AG04450 (cell line): ENCODE data around the gene PAMR1. TPM values are rescaled to one million over a fixed set of nuclear protein-coding genes. Genes with fewer than 3 reads are reported as not detected.
A peak's percentile ranks its signal among the peaks of the same experiment; 100 is the strongest.

Experiments
- CTCF ChIA-PET: fragments of 300-600, 350-600 bp; formaldehyde crosslinking; extraction: SDS; loops from one replicate; lab custom pipeline; 2022; ENCODE audit warnings: antibody characterized with exemption, inconsistent platforms; lab: Charles Lee
- POLR2A ChIA-PET: fragments of 350-600 bp; formaldehyde crosslinking; extraction: SDS; loops from one replicate; lab custom pipeline; 2021; ENCODE audit warnings: antibody characterized with exemption, inconsistent platforms; lab: Yijun Ruan, JAX
- DNase-seq: peaks from one replicate; pipeline ENCODE4 v3.0.0-alpha.2; 2011; ENCODE audit warnings: low read depth, low spot score
- H3K27ac ChIP-seq: one replicate; pipeline ENCODE4 v1.5.1; 2012; ENCODE audit warnings: low read depth, low read length, control low read depth
- H3K27me3 ChIP-seq: one replicate; pipeline ENCODE4 v1.6.0; 2012; ENCODE audit warnings: low read length; ENCODE audit not compliant: control insufficient read depth, insufficient read depth
- H3K4me3 ChIP-seq: 2 replicates; pipeline ENCODE4 v1.5.1; 2011; ENCODE audit warnings: mild to moderate bottlenecking, low read depth, low read length, control low read depth
- H3K9me3 ChIP-seq: 2 replicates; pipeline ENCODE4 v1.5.1; 2012; ENCODE audit warnings: low read length; ENCODE audit not compliant: control insufficient read depth, insufficient read depth
- CTCF ChIP-seq: IDR thresholded peaks from 2 replicates; pipeline ENCODE4 v1.5.1; 2011; ENCODE audit warnings: low read depth, low read length, control low read depth, inconsistent platforms
- polyA plus RNA-seq: library from polyadenylated mRNA; depleted of rRNA; stranded (reverse); fragments of >200 nt; gene quantifications from 2 replicates; pipeline ENCODE4 v1.2.3, GENCODE V29; 2011

PAMR1 gene
- polyA plus RNA-seq, 1 experiment = 215 TPM

- Histone ChIP-seq H3K4me3 (no peak overlapping the region), H3K27me3 (no peaks in the 10 kb centered on the region), H3K27ac (peak overlapping the region; percentile 25), H3K9me3 (peaks cover 2% of the 10 kb centered on the region; the same call in 1 of the 2 replicates)
- no peak for TF ChIP-seq CTCF
- POLR2A ChIA-PET = interaction anchor here (0.6 kb wide), 1 partner anchor 11 kb away, joined by 9 read pairs; no protein-coding TSS in a partner anchor
- no peak for DNase-seq
- CTCF ChIA-PET = interaction anchor here (0.8 to 1.3 kb wide), 3 partner anchors 14 to 310 kb away, joined by 3 to 4 read pairs (median 3); partner anchors contain the start of gene PAMR1
Observed at GRCh38 chr11:35511666-35512065, 13.8 kb downstream of the PAMR1 start.

GRCh38 chr11:35507688-35508087 lies 17.7 kb downstream of the PAMR1 start:
- Histone ChIP-seq H3K4me3 (no peak overlapping the region), H3K9me3 (peaks cover 2% of the 10 kb centered on the region; the same call in 1 of the 2 replicates), H3K27ac (no peak overlapping the region), H3K27me3 (no peaks in the 10 kb centered on the region)
- POLR2A ChIA-PET = no interaction called here
- DNase-seq = no peak
- CTCF ChIA-PET = interaction anchor here (0.6 to 0.7 kb wide), 2 partner anchors 10 to 467 kb away, joined by 4 to 6 read pairs; no protein-coding TSS in a partner anchor
- no peak for TF ChIP-seq CTCF

GRCh38 chr11:35501776-35502175 lies 23.6 kb downstream of the PAMR1 start:
- POLR2A ChIA-PET = interaction anchor here (2.0 kb wide), 1 partner anchor 10 kb away, joined by 9 read pairs; no protein-coding TSS in a partner anchor
- CTCF ChIA-PET = interaction anchor here (0.6 kb wide), 1 partner anchor 16 kb away, joined by 3 read pairs; no protein-coding TSS in a partner anchor
- no peak overlapping the region for H3K4me3 ChIP-seq
- no peaks in the 10 kb centered on the region for H3K27me3 ChIP-seq
- TF ChIP-seq CTCF = no peak
- no peak for DNase-seq
- H3K9me3 ChIP-seq = no peaks in the 10 kb centered on the region
- H3K27ac ChIP-seq = no peak overlapping the region

- TF ChIP-seq CTCF = no peak
- ChIA-PET CTCF (interaction anchor here (1.1 kb wide), 1 partner anchor 16 kb away, joined by 3 read pairs; no protein-coding TSS in a partner anchor), POLR2A (interaction anchor here (0.7 to 2.0 kb wide), 2 partner anchors 11 to 15 kb away, joined by 4 to 9 read pairs; no protein-coding TSS in a partner anchor)
- H3K4me3 ChIP-seq = no peak overlapping the region
- no peaks in the 10 kb centered on the region for H3K27me3 ChIP-seq
- H3K9me3 ChIP-seq = no peaks in the 10 kb centered on the region
- no peak overlapping the region for H3K27ac ChIP-seq
- DNase-seq = no peak
Observed at GRCh38 chr11:35500744-35501143, 24.7 kb downstream of the PAMR1 start.

- ChIA-PET CTCF (interaction anchor here (0.8 to 3.5 kb wide), 2 partner anchors 9 to 11 kb away, joined by 3 to 20 read pairs; no protein-coding TSS in a partner anchor), POLR2A (no interaction called here)
Observed at GRCh38 chr11:35496416-35496815, 29.0 kb downstream of the PAMR1 start.

More at GRCh38 chr11:35496416-35496815, 29.0 kb downstream of the PAMR1 start:
- no peaks in the 10 kb centered on the region for H3K9me3 ChIP-seq
- no peak overlapping the region for H3K27ac ChIP-seq
- no peak for DNase-seq
- no peaks in the 10 kb centered on the region for H3K27me3 ChIP-seq
- no peak overlapping the region for H3K4me3 ChIP-seq
- TF ChIP-seq CTCF = no peak
